Smooth muscle cell (in vitro differentiated cells): Measurements from ENCODE around the gene SARNP. TPM values are rescaled to one million over a fixed set of nuclear protein-coding genes. Genes with fewer than 3 reads are reported as not detected.

Experiments
- DNase-seq: peaks from one replicate; lab custom pipeline; 2025; ENCODE audit not compliant: unreplicated experiment; lab: John Stamatoyannopoulos, UW
- H2AFZ ChIP-seq: fragments of 200-600 bp; sonication (generic); 2 replicates; pipeline ENCODE4 v1.6.0; 2016; ENCODE audit warnings: antibody characterized with exemption, low read depth, mild to moderate bottlenecking
- H3F3A ChIP-seq: fragments of 200-600 bp; sonication (generic); 2 replicates; pipeline ENCODE4 v1.6.0; 2017; ENCODE audit warnings: antibody characterized with exemption, low read depth
- H3K27ac ChIP-seq: fragments of 200-600 bp; sonication (generic); 2 replicates; pipeline ENCODE4 v1.5.1; 2016; ENCODE audit warnings: low read depth, mild to moderate bottlenecking
- H3K27me3 ChIP-seq: fragments of 200-600 bp; sonication (generic); 2 replicates; pipeline ENCODE4 v1.6.1; 2016; ENCODE audit warnings: low read depth, mild to moderate bottlenecking
- H3K36me3 ChIP-seq: fragments of 200-600 bp; sonication (generic); 2 replicates; pipeline ENCODE4 v1.5.1; 2016; ENCODE audit warnings: low read depth
- H3K4me1 ChIP-seq: fragments of 200-600 bp; sonication (generic); 2 replicates; pipeline ENCODE4 v1.5.1; 2016; ENCODE audit warnings: low read depth
- H3K4me2 ChIP-seq: fragments of 200-600 bp; sonication (generic); 2 replicates; pipeline ENCODE4 v1.6.0; 2016; ENCODE audit warnings: mild to moderate bottlenecking
- H3K4me3 ChIP-seq: fragments of 200-600 bp; sonication (generic); 2 replicates; pipeline ENCODE4 v1.5.1; 2016; ENCODE audit warnings: mild to moderate bottlenecking
- H3K79me2 ChIP-seq: fragments of 200-600 bp; sonication (generic); 2 replicates; pipeline ENCODE4 v1.6.0; 2016; ENCODE audit warnings: low read depth, mild to moderate bottlenecking
- H3K9ac ChIP-seq: fragments of 200-600 bp; sonication (generic); 2 replicates; pipeline ENCODE4 v1.6.0; 2016; ENCODE audit warnings: low read depth
- H3K9me3 ChIP-seq: fragments of 200-600 bp; sonication (generic); replicated peaks from 2 replicates; pipeline ENCODE4 v1.5.1; 2016; ENCODE audit warnings: low read depth
- H4K20me1 ChIP-seq: fragments of 200-600 bp; sonication (generic); 2 replicates; pipeline ENCODE4 v1.6.0; 2016; ENCODE audit warnings: low read depth
- WGBS: methylation state at CpG from one replicate; pipeline ENCODE4 v1.1.7; 2016; ENCODE audit warnings: low lambda C conversion rate; 5-methylcytosine and 5-hydroxymethylcytosine counted together
- polyA plus RNA-seq: library from polyadenylated mRNA; unstranded; fragments of >200 nt; fragmentation: Nextera tagmentation; extraction: Ambion mirVana; gene quantifications from 2 replicates; pipeline ENCODE4 v1.2.1, GENCODE V29; 2016
- total RNA-seq: library from RNA; depleted of rRNA; stranded (reverse); fragments of >200 nt; gene quantifications from 2 replicates; pipeline ENCODE4 v1.2.3, GENCODE V29; 2014
- TF ChIP-seq, protein P1 (sequence below): fragments of 200-600 bp; sonication (generic); IDR thresholded peaks from 2 replicates; pipeline ENCODE4 v1.5.1; 2017; ENCODE audit warnings: borderline replicate concordance, mild to moderate bottlenecking, antibody characterized with exemption; ENCODE audit not compliant: insufficient read depth, poor library complexity, severe bottlenecking

Gene SARNP
- total and polyA plus RNA-seq, 2 experiments from 2014 or later: 128 to 169 TPM

DNA sequence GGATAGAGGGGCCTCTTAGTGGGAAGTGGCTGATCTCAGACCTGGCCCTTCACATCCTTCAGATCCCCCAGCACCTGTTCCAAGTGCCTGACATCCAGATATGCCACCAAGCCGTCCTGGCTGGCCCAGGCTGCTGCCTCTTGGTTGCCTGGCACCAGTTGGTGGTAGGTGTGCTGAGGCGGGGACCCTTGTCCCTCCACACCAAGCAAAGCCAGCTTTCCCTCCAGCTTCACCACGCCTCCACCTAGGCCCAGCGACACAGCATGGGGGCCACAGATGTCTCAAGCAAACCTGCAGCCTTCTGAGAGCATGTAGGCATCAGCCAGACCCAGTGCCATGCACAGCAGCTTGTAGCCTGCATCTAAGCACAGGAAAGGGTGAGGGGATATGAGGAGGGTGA, 85.2 kb downstream of the SARNP start:
- Histone ChIP-seq H3K79me2 (peaks cover 29% of the 10 kb centered on the region), H3K4me1 (peaks cover 17% of the 10 kb centered on the region), H3K4me3 (no peak overlapping the region), H4K20me1 (peaks cover 11% of the 10 kb centered on the region), H3K27me3 (no peaks in the 10 kb centered on the region), H3K4me2 (no peak overlapping the region), H3F3A (peaks cover 18% of the 10 kb centered on the region), H3K9me3 (no peaks in the 10 kb centered on the region), H3K36me3 (no peaks in the 10 kb centered on the region), H3K27ac (no peak overlapping the region), H2AFZ (no peak overlapping the region), H3K9ac (no peak overlapping the region)
- WGBS: 86% methylated on average over 4 of the region's 4 CpGs
- TF ChIP-seq, protein P1, sequence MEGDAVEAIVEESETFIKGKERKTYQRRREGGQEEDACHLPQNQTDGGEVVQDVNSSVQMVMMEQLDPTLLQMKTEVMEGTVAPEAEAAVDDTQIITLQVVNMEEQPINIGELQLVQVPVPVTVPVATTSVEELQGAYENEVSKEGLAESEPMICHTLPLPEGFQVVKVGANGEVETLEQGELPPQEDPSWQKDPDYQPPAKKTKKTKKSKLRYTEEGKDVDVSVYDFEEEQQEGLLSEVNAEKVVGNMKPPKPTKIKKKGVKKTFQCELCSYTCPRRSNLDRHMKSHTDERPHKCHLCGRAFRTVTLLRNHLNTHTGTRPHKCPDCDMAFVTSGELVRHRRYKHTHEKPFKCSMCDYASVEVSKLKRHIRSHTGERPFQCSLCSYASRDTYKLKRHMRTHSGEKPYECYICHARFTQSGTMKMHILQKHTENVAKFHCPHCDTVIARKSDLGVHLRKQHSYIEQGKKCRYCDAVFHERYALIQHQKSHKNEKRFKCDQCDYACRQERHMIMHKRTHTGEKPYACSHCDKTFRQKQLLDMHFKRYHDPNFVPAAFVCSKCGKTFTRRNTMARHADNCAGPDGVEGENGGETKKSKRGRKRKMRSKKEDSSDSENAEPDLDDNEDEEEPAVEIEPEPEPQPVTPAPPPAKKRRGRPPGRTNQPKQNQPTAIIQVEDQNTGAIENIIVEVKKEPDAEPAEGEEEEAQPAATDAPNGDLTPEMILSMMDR: no peak
- DNase-seq: no peak

DNA sequence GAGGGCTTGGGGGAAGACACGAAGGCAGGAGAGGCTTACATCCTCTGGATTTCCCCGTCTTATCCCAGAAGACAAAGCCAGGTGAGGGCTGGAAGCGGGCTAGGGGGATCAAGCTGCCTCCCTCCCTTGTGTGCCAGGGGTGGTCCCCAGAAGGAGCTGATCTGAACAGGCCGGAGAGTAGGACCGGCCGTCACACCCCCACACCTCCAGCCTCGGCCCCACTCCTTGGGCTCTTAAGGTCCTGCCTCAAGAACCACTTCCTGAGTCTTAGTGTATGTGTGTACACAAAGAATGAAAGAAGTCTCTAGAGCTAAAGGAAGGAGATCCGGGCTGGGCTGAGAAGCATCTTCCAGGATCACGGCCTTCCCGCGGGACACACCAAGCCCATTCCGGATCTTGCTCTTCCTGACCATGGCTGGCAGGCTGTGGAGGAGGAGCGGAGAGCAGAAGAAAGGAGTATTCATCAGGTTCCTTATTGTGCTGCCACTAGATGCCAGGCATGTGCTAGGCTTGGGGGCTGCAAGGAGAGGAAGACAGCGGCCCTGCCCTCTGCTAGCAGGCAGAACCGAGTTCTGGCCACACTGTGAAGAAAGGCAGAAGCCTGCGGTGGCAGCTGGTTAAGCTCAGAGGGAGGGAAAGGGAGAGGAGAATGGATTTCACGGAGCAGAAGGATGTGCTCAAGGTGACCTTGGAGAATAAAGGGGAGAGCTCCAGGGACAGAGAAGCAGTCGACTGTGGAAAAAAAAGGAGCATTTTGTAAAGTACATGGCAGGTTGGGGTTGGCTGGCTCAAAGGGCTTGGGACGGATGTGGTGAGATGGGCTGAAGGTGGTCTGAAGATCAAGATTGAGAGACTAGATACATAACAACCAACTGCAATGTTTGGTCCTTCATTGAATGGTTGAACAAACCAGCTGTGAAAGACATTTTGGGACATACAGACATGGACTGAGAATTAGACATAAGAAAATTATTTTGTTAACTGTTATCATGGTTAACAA, 87.4 kb downstream of the SARNP start:
- Histone ChIP-seq H4K20me1 (peaks cover 33% of the 10 kb centered on the region), H3F3A (peaks cover 33% of the 10 kb centered on the region), H3K4me2 (peak overlapping the region; percentile 93), H2AFZ (no peak overlapping the region), H3K4me1 (peaks cover 17% of the 10 kb centered on the region), H3K79me2 (peaks cover 46% of the 10 kb centered on the region), H3K9me3 (no peaks in the 10 kb centered on the region), H3K36me3 (peaks cover 3% of the 10 kb centered on the region), H3K27me3 (no peaks in the 10 kb centered on the region), H3K27ac (peak overlapping the region; percentile 98), H3K9ac (peak overlapping the region; percentile 94), H3K4me3 (peak overlapping the region; percentile 97)
- TF ChIP-seq, protein P1: no peak
- no peak for DNase-seq
- 13% methylated on average over 19 of the region's 19 CpGs for WGBS

DNA sequence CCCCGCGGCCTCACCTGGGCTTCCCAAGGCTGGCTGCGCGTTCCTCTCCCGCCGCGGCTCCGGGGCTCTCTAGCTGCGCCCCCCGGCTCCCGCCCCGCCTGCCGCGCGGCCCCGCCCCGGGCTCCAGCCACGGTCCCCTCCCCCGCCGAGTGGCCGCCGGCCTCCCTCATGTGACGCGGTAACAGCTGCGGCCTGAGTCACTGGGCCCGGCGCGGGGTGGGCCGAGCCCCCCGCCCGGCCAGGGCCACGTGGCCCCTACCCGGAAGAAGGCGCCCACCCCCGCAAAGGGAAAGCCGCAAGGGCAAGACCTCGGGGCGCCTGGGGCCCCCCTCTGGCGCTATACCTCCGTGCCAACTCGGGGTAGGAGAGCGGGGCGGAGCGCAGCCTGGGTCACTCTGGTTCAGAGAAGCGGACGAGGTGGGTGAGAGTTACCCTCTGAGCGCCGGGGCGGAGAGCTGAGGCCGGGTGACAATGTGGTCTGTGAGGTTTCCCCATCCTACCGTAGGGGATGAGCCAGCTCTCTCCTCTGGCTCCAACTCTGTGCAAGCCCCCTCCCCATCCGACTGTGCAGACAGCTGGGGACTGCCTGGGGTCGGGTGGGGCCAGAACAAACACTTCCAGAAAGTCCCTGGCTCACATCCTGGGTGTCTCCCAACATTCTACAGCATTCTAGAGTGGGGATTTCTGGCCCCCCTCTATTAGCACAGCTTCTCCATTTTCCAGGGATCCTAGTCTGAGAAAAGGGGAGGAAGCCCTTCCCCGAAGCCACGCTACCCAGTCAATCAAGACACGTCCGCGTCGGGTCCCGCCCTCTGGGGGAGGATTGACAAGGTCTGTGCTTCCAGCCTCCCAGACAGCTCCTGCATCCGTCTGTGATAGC, 88.3 kb downstream of the SARNP start, which contains the start of gene CD63:
Gene CD63, minus strand, starts transcription at position 71 of the 880 bp plus-strand sequence. CDS start 668 bp downstream, outside the sequence.
- Histone ChIP-seq H2AFZ (peak within 1 kb of the TSS; percentile 47), H3K4me3 (peak within 1 kb of the TSS; percentile 97), H3F3A (peaks cover 37% of the 10 kb centered on the region), H3K9me3 (no peaks in the 10 kb centered on the region), H3K27me3 (no peaks in the 10 kb centered on the region), H4K20me1 (peaks cover 42% of the 10 kb centered on the region), H3K9ac (peak within 1 kb of the TSS; percentile 94), H3K4me1 (peaks cover 17% of the 10 kb centered on the region), H3K27ac (peak within 1 kb of the TSS; percentile 98), H3K79me2 (peaks cover 46% of the 10 kb centered on the region), H3K4me2 (peak within 1 kb of the TSS; percentile 93), H3K36me3 (peaks cover 3% of the 10 kb centered on the region)
- WGBS: 0% methylated on average over 37 of the region's 61 CpGs
- peak; percentile 78 for DNase-seq
- TF ChIP-seq, protein P1: no peak
